GM10266 (cell line): ENCODE results near the gene PTS.
A peak's percentile ranks its signal among the peaks of the same experiment; 100 is the strongest.

Experiments used
- DNase-seq: peaks from one replicate; pipeline ENCODE4 v3.0.0; 2012; ENCODE audit errors: extremely low spot score
- TF ChIP-seq, protein P1 (sequence below): IDR thresholded peaks from 2 replicates; pipeline ENCODE4 v1.5.1; 2012; ENCODE audit warnings: mild to moderate bottlenecking, low read depth; ENCODE audit not compliant: control insufficient read depth, insufficient read depth; ENCODE audit errors: missing control alignments

The PTS gene

GRCh38 chr11:112274007-112274783 lies 48.0 kb downstream of the PTS start:
- TF ChIP-seq, protein P1, sequence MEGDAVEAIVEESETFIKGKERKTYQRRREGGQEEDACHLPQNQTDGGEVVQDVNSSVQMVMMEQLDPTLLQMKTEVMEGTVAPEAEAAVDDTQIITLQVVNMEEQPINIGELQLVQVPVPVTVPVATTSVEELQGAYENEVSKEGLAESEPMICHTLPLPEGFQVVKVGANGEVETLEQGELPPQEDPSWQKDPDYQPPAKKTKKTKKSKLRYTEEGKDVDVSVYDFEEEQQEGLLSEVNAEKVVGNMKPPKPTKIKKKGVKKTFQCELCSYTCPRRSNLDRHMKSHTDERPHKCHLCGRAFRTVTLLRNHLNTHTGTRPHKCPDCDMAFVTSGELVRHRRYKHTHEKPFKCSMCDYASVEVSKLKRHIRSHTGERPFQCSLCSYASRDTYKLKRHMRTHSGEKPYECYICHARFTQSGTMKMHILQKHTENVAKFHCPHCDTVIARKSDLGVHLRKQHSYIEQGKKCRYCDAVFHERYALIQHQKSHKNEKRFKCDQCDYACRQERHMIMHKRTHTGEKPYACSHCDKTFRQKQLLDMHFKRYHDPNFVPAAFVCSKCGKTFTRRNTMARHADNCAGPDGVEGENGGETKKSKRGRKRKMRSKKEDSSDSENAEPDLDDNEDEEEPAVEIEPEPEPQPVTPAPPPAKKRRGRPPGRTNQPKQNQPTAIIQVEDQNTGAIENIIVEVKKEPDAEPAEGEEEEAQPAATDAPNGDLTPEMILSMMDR, result no peak

GRCh38 chr11:112277029-112277428 lies 50.8 kb downstream of the PTS start:
- DNase-seq, result no peak
- TF ChIP-seq, protein P1, result no peak

More at GRCh38 chr11:112274007-112274783, 48.0 kb downstream of the PTS start:
- no peak for DNase-seq

DNA sequence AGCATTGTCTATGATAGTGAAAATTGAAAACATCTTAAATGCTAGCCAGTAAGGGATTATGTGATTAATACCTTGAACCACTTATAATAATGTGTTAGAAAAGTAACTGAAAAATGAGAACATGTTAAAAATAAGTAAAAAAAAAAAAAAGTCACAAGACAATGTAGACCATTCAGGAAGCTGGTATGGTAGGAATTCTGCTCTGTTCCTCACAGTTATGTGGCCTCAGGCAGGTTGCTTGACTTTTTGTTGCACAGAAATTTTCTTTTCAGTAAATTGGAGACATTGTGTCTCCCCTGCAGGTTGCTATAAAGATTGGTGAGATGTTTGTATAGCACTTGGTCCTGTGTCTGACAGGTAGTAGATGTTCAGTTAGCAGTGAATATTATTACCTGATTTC lies 51.7 kb downstream of the PTS start:
- no peak for DNase-seq
- TF ChIP-seq, protein P1, result no peak

DNA sequence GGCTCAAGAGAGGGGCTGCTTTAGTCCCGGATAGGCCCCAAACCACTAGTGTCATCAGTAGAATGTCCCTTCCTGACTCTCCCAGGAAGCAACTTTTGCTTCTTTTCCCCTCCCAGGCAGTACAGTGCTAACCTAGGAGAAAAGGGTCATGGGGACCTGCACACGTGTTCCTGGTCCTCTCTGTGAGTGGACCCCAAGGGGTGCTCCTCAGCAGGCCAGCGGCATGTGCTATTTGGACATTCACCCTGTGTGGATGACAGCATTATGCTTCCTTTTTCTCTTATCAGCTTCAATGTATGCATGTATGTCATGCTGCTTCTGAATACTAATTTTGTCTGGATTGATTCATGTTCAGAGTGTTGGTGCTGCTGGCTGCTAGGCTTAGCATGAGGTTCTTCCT lies 52.6 kb downstream of the PTS start:
- TF ChIP-seq, protein P1, result no peak
- no peak for DNase-seq

GRCh38 chr11:112279901-112280267 lies 53.7 kb downstream of the PTS start:
- DNase-seq, result peak; percentile 76
- TF ChIP-seq, protein P1, result peak; percentile 83

DNA sequence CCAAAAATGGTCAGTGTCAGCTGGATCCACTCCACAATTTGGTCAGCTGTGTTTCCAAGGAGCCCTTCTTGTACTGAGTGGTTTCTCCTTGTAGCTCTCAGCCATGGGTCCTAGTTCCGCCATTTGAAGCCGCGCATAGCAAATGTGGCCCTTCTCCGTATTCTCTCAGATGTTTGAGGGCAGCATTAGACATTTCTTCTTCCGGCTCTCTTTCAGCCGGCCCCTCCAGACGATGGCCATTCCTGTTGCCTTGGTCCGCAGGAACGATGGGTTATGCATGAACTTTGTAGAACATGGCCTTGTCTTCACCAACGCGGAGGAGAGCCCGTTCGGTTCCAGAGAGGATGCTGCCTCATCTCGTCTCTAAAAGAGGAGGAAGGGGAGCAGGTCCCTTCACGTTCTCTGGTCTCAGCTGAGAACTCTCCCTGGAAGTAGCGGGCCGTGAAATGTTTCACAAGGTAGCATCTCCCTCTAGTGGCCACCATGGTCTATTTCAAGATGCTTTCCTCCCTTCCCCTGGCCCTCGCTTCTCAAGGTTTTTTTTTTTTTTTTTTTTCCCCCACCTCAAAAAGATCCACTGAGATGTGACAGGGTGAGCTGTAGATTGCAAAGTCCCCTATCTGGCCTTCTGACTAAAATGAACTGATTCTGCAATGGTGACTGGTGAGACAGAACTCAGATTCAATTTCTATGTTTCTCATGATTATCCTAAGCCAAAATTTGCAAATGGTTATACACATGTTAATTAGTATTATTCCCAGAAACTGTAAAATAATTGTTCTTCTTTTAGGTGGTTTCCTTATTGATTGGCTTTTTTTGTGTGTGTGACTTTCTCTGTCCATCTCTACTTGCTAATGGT lies 54.3 kb downstream of the PTS start:
- DNase-seq, result peak; percentile 81
- TF ChIP-seq, protein P1, result peak; percentile 78

GRCh38 chr11:112281726-112282125 lies 55.5 kb downstream of the PTS start:
- TF ChIP-seq, protein P1, result no peak
- no peak for DNase-seq
